ENCODE data around the gene MRPL44. TPM values are rescaled to one million over a fixed set of nuclear protein-coding genes. Genes with fewer than 3 reads are reported as not detected.

The MRPL44 gene
- 66.0 TPM for total RNA-seq

DNA sequence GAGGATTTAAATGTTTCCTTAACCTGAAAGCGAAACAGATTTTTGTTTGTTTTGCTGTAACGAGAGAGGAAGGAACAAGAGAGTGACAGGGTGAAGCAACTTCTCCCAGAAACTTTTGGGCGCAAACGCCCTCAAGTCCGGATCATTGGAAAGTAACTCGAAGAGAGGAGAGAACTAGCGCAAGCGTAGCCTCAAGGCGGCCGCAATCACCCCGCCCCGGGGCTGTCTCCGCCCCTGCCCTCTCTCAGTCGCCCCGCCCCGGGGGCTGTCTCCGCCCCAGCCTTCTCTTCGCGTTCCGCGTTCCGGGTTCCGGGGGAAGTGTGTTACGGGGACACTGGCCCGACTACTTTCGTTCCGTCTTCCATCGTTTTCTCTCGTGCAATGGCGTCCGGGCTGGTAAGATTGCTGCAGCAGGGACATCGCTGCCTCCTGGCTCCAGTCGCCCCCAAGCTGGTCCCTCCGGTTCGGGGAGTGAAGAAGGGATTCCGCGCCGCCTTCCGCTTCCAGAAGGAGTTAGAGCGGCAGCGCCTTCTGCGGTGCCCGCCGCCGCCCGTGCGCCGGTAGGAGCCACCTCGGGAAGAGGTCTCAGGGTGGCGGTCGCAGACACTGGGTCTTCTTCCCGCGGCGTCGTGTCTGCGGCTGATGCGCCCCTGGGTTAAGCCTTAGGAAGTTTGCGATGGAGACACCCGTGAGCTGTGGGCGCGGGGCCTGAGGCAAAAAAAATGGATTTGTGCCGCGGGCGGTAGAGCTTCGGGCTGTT, at the start of gene MRPL44:
Gene MRPL44 (plus strand): TSS at position 372 of the 760 bp plus-strand sequence. CDS start 10 bp downstream, at position 382.

DNA sequence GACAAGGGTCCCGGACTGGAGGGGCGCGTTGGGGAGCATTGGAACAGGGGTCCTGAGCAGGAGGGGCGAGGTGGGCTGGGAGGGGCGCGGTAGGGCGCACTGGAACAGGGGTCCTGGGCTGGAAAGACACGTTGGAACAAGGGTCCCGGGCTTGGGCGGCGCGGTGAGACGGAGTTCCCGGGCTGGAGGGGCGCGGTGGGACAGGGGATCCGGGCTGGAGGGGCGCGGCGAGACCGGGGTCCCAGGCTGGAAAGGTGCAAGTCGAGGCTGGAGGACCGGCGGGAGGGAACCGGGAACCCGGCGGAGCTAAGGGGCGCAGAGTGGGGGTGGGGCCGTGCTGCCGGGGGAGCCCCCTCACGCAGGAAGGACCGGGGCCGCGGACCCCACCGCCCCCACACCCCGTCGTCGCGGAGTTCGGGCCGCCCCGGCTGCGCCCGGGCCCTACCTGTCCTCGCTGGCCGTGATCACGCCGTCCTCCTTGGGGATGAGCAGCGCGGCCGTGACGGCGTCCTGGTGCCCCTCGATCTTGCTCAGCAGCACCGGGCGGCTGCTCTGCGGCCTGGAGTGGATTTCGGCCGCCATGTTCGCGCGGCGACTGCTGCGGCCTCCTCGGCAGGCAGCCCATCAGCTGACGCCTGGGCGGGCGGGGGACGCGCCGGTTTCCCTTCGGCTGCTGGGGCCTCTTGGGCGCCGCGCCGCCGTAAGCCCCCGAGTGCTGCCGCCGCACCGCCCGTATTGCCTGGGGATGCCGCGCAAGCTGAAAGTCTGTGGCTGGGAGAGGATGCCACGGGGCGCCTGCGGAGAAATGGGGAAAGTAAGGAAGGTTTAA, 12.3 kb upstream of the MRPL44 start, which contains the start of gene WDFY1:
Gene WDFY1 (minus strand): TSS at position 633 of the 829 bp plus-strand sequence. CDS start 51 bp downstream, at position 582.

Other genes starting within 250 kb of the MRPL44 start
- 8.8 TPM for gene AP1S3, start 119.9 kb upstream of the MRPL44 start, total RNA-seq
- 63.9 TPM for gene WDFY1, start 12.1 kb upstream of the MRPL44 start, total RNA-seq
- 73.6 TPM for gene SERPINE2, start 81.8 kb downstream of the MRPL44 start, total RNA-seq

Data from diencephalon (tissue), 1 donor.